GM12874 (cell line): ENCODE results near the gene NKIRAS2.

Experiments
- TF ChIP-seq, protein P1 (sequence below): IDR thresholded peaks from 2 replicates; pipeline ENCODE4 v1.5.1; 2011; ENCODE audit warnings: low read depth, mild to moderate bottlenecking, control low read depth, low read length, moderate library complexity; ENCODE audit not compliant: insufficient read depth

Gene NKIRAS2

GRCh38 chr17:42065201-42065600, 45.3 kb downstream of the NKIRAS2 start:
- TF ChIP-seq, protein P1, sequence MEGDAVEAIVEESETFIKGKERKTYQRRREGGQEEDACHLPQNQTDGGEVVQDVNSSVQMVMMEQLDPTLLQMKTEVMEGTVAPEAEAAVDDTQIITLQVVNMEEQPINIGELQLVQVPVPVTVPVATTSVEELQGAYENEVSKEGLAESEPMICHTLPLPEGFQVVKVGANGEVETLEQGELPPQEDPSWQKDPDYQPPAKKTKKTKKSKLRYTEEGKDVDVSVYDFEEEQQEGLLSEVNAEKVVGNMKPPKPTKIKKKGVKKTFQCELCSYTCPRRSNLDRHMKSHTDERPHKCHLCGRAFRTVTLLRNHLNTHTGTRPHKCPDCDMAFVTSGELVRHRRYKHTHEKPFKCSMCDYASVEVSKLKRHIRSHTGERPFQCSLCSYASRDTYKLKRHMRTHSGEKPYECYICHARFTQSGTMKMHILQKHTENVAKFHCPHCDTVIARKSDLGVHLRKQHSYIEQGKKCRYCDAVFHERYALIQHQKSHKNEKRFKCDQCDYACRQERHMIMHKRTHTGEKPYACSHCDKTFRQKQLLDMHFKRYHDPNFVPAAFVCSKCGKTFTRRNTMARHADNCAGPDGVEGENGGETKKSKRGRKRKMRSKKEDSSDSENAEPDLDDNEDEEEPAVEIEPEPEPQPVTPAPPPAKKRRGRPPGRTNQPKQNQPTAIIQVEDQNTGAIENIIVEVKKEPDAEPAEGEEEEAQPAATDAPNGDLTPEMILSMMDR, result no peak

DNA sequence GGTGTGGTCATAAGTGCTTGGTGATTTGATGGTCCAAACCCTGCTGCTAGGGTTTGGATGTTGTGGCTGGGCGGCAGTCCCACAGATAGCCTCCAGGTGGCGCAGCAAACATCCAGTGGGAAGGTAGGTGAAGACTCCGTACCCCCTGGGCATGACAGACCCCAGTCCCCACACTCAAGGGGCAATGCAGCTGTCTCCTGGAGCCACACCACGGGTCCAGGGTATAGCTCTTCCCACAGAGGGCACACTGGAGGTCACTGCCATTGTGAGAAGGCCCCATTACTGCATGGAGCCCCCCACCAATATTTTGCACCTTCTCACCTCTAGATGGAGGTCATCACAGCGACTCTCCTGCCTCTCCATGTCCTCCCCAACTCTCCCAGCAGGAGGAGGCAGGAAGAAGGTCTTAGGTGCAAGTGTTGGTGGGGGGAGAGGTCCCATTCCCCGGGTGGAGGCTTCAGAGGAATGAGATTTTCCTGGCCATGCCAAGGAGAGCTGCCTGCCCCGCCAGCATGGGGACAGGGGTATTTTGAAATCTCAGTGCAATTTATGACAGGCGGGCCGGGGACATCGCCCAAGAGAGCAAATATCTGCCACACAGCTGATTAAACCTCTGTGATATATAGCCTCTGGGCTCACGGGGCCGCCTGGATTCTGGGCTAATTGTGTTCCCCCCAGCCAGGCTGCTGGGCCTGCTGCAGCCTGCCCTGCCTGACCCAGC, 47.6 kb downstream of the NKIRAS2 start:
- TF ChIP-seq, protein P1, result peak; percentile 97

DNA sequence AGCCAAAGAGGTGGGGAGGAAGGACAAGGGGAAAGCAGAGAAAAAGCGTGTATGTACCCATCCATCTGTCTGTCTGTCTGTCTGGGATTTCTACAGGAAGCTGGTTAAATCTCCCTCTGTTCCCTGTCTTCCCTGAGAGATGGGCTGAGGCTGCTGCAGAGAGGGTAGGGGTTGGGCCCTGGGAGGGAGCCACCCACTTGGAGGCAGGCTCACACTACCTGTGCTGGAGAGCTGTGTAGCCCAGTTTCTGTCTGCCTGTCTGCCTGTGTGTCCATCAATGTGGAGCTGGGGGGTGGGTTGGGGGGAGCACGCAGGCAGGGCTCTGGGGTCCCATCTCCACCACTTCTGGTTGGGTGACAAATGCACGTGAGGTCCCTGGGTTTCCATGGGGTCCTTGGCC, 49.1 kb downstream of the NKIRAS2 start:
- TF ChIP-seq, protein P1, result no peak

GRCh38 chr17:42071810-42072209, 51.9 kb downstream of the NKIRAS2 start:
- TF ChIP-seq, protein P1, result no peak

DNA sequence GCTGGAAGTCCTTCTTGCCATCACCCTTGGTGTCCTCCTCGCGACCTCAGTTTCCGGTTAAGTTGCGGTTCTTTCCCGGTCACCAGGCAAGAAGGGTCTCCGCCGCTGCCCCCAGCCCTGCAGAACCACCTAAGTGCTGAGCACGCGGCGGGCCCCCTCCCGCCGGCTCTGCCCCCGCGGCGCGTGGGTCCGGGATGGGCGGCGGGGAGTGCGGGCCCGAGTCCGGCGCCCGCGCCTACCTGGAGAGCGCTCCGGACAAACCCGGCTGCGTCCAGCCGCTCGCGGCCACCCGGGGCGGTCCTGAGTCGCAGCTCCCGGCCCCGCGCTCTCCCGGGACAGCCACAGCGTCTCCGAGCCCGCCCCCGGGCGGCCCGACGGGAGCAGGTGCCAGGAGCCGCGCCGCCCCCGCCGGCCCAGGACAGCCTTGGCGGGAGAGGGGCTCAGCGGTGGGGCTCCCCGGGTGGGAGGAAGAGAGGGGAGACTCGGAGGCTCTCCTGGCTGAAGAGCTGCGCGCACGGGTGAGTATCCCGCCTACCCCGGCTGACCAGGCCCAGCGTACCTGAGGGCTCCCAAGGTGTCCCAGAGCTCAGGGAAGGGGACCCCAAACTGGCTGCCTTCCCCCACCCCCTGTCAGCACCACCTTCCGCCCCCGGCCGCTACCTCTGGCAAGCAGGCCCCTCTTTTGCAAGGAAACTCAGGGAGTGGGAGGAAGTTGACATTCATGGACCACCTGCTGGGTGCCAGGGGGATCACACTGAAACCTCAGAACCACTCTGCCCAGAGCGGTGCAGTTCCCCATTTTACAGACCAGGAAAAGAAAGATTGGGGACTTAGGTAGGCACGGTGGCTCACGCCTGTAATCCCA, 52.7 kb downstream of the NKIRAS2 start:
- TF ChIP-seq, protein P1, result no peak
